GM23338 (cell line): ENCODE data around the gene CAMTA1.

Source experiments
- CREB1 ChIP-seq: fragments of 250-450 bp; sonication (Bioruptor Pico); IDR thresholded peaks from 2 replicates; pipeline ENCODE4 v1.5.0; 2020; ENCODE audit warnings: low read depth, mild to moderate bottlenecking, moderate library complexity
- ETS1 ChIP-seq: IDR thresholded peaks from 2 replicates; pipeline ENCODE4 v1.6.1; 2016; ENCODE audit warnings: antibody characterized with exemption
- EZH2 ChIP-seq: fragments of 200-600 bp; sonication (generic); IDR thresholded peaks from one replicate; pipeline ENCODE4 v1.8.0; 2017; ENCODE audit warnings: antibody characterized with exemption, mild to moderate bottlenecking, low read depth; ENCODE audit not compliant: unreplicated experiment
- EZH2phosphoT487 ChIP-seq: fragments of 200-600 bp; sonication (generic); IDR thresholded peaks from one replicate; pipeline ENCODE4 v1.8.1; 2018; ENCODE audit warnings: antibody characterized with exemption; ENCODE audit not compliant: unreplicated experiment
- JUNB ChIP-seq: IDR thresholded peaks from one replicate; pipeline ENCODE4 v1.6.1; 2016; ENCODE audit warnings: antibody characterized with exemption; ENCODE audit not compliant: unreplicated experiment
- NANOG ChIP-seq: IDR thresholded peaks from 2 replicates; pipeline ENCODE4 v1.6.1; 2016; ENCODE audit warnings: antibody characterized with exemption, borderline replicate concordance
- POLR2AphosphoS5 ChIP-seq: IDR thresholded peaks from 2 replicates; pipeline ENCODE4 v1.6.1; 2016; ENCODE audit warnings: antibody characterized with exemption, low read depth
- REST ChIP-seq: IDR thresholded peaks from one replicate; pipeline ENCODE4 v1.6.1; 2018; ENCODE audit warnings: antibody characterized with exemption; ENCODE audit not compliant: unreplicated experiment
- ZNF114 ChIP-seq: fragments of 250-450 bp; sonication (Bioruptor Pico); IDR thresholded peaks from 2 replicates; pipeline ENCODE4 v1.5.0; 2020; ENCODE audit warnings: mild to moderate bottlenecking, moderate library complexity
- ZNF462 ChIP-seq: fragments of 250-450 bp; sonication (Bioruptor Pico); IDR thresholded peaks from 2 replicates; pipeline ENCODE4 v1.5.0; 2020; ENCODE audit warnings: mild to moderate bottlenecking, moderate library complexity
- TF ChIP-seq, protein P1 (sequence below), 2 experiments: fragments of 200-600 bp in 1 of 2; sonication (generic) in 1 of 2; conservative IDR thresholded peaks; 2 replicates each; pipeline versions ENCODE4 v1.5.1 to v1.6.1; 2016 to 2017; ENCODE audit warnings: antibody characterized with exemption in 2 of 2, low read depth in 2 of 2, mild to moderate bottlenecking in 2 of 2, moderate library complexity in 1 of 2

DNA sequence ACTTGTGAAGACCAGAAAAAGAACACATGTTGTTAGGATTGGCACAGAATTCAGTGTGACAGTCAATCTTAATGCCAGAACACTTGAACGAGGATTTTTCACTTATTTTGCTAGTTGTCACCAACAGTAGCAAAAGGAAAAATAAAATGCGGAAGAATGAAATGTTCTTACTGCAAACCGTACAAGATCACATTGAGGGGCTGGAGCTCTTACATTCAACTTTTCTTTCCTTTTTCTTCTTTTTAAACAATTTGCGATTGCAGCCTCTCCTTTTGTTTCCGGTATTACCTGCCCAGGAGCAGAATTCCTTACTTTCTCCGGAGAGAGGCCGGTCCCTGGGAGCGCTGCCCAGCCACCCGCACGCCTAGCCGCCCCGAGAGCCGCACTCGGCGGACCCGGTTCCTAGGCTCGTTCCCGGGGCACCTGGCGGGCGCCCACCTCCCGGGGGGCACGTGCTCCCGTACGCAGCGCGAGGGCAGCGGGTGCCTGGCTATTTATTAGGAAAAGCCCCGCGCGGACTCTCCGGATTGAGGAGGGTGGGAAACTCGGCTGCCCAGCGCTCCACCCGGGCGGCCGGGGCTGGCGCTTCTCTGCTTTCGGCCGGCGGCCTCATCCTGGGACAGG, 1.2 kb upstream of the CAMTA1 start:
- TF ChIP-seq, protein P1, sequence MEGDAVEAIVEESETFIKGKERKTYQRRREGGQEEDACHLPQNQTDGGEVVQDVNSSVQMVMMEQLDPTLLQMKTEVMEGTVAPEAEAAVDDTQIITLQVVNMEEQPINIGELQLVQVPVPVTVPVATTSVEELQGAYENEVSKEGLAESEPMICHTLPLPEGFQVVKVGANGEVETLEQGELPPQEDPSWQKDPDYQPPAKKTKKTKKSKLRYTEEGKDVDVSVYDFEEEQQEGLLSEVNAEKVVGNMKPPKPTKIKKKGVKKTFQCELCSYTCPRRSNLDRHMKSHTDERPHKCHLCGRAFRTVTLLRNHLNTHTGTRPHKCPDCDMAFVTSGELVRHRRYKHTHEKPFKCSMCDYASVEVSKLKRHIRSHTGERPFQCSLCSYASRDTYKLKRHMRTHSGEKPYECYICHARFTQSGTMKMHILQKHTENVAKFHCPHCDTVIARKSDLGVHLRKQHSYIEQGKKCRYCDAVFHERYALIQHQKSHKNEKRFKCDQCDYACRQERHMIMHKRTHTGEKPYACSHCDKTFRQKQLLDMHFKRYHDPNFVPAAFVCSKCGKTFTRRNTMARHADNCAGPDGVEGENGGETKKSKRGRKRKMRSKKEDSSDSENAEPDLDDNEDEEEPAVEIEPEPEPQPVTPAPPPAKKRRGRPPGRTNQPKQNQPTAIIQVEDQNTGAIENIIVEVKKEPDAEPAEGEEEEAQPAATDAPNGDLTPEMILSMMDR (conservative IDR thresholded peaks at IDR 0.05; ENCODE audit: low read depth in 2 of 2): no peak
- TF ChIP-seq REST (no peak), POLR2AphosphoS5 (no peak), ETS1 (no peak), NANOG (no peak), EZH2phosphoT487 (no peak), EZH2 (no peak), ZNF114 (CRISPR knock-in tag) (no peak), CREB1 (CRISPR knock-in tag) (no peak), JUNB (no peak), ZNF462 (CRISPR knock-in tag) (no peak)
